Endothelial cell of umbilical vein (primary cell): ENCODE data around the gene ACTN1. TPM values are rescaled to one million over a fixed set of nuclear protein-coding genes. Genes with fewer than 3 reads are reported as not detected.

Experiments
- BruUV-seq: library from RNA; stranded (reverse); fragments of 400-500 nt; replicated peaks from 2 replicates; lab custom pipeline; 2021; lab: Mats Ljungman, UMichigan
- CTCF ChIA-PET: fragments of 300-600, 350-600 bp; sonication (Branson Sonifier 250); formaldehyde crosslinking; loops from one replicate; lab custom pipeline; 2021; ENCODE audit warnings: antibody characterized with exemption, inconsistent platforms; lab: Charles Lee
- POLR2A ChIA-PET: fragments of 300-600, 350-600 bp; sonication (Branson Sonifier 250); formaldehyde crosslinking; loops from one replicate; lab custom pipeline; 2021; ENCODE audit warnings: antibody characterized with exemption, inconsistent platforms; lab: Charles Lee
- DNase-seq: peaks from one replicate; pipeline ENCODE4 v3.0.0-alpha.2; 2011; ENCODE audit warnings: low read depth, low spot score
- FAIRE-seq: peaks from 2 replicates; lab custom pipeline; 2011; peaks lifted over from hg19 to GRCh38; lab: Jason Lieb, UNC
- H2AFZ ChIP-seq: 2 replicates; pipeline ENCODE4 v1.6.0; 2012; ENCODE audit warnings: low read depth, low read length, control low read depth, inconsistent platforms
- H3K27ac ChIP-seq: 2 replicates; pipeline ENCODE4 v1.5.1; 2011; ENCODE audit warnings: low read depth, mild to moderate bottlenecking, control low read depth, low read length, moderate library complexity; ENCODE audit not compliant: insufficient read depth
- H3K27me3 ChIP-seq, 2 experiments: 2 replicates each; pipeline versions ENCODE4 v1.6.0 to v1.6.1; 2011; ENCODE audit warnings: low read length in 2 of 2, mixed read lengths in 1 of 2; ENCODE audit not compliant: control insufficient read depth in 2 of 2, insufficient read depth in 2 of 2
- H3K36me3 ChIP-seq, 2 experiments: 2 replicates in 1 of 2; 3 replicates in 1 of 2; pipeline ENCODE4 v1.5.1; 2011; ENCODE audit warnings: low read length in 2 of 2, mild to moderate bottlenecking in 1 of 2, moderate library complexity in 1 of 2; ENCODE audit not compliant: control insufficient read depth in 2 of 2, insufficient read depth in 2 of 2; ENCODE audit errors: extremely low read depth in 1 of 2
- H3K4me1 ChIP-seq: 3 replicates; pipeline ENCODE4 v1.5.1; 2011; ENCODE audit warnings: mild to moderate bottlenecking, low read length; ENCODE audit not compliant: control insufficient read depth, insufficient read depth; ENCODE audit errors: extremely low read depth
- H3K4me2 ChIP-seq: 2 replicates; pipeline ENCODE4 v1.6.1; 2011; ENCODE audit warnings: low read length, control low read depth, mixed read lengths; ENCODE audit not compliant: insufficient read depth
- H3K4me3 ChIP-seq, 3 experiments: fragments of 200-600 bp in 1 of 3; sonication (generic), shearing (Covaris generic) in 1 of 3; replicated peaks in 1 of 3; 2 replicates each; pipeline ENCODE4 v1.5.1; 2011 to 2016; ENCODE audit warnings: control low read depth in 3 of 3, low read length in 3 of 3, mild to moderate bottlenecking in 2 of 3, inconsistent platforms in 1 of 3, low read depth in 1 of 3, moderate library complexity in 1 of 3; ENCODE audit not compliant: insufficient read depth in 1 of 3
- H3K79me2 ChIP-seq: 2 replicates; pipeline ENCODE4 v1.6.0; 2012; ENCODE audit warnings: low read length, inconsistent platforms; ENCODE audit not compliant: control insufficient read depth, insufficient read depth
- H3K9ac ChIP-seq: replicated peaks from 2 replicates; pipeline ENCODE3; 2011; ENCODE audit warnings: low read length, control low read depth; ENCODE audit not compliant: insufficient read depth; ENCODE audit errors: extremely low read depth
- H3K9me1 ChIP-seq: replicated peaks from 3 replicates; pipeline ENCODE4 v1.6.0; 2011; ENCODE audit warnings: mild to moderate bottlenecking, low read length; ENCODE audit not compliant: control insufficient read depth, insufficient read depth; ENCODE audit errors: extremely low read depth
- H3K9me3 ChIP-seq: replicated peaks from 2 replicates; pipeline ENCODE4 v1.5.1; 2012; ENCODE audit warnings: low read length, inconsistent platforms; ENCODE audit not compliant: control insufficient read depth, insufficient read depth
- H4K20me1 ChIP-seq: replicated peaks from 2 replicates; pipeline ENCODE3; 2011; ENCODE audit warnings: mild to moderate bottlenecking, low read length; ENCODE audit not compliant: control insufficient read depth, insufficient read depth; ENCODE audit errors: extremely low read depth
- CTCF ChIP-seq, 2 donors: IDR thresholded peaks; 1 replicate in 1 of 2; 2 replicates in 1 of 2; pipeline ENCODE4 v1.5.1; 2011; ENCODE audit warnings: low read length in 2 of 2, mild to moderate bottlenecking in 2 of 2, moderate library complexity in 2 of 2, control low read depth in 1 of 2, inconsistent platforms in 1 of 2, low read depth in 1 of 2; ENCODE audit not compliant: insufficient read depth in 1 of 2; ENCODE audit errors: extremely low read depth in 1 of 2
- EZH2 ChIP-seq: IDR thresholded peaks from 2 replicates; pipeline ENCODE4 v1.6.1; 2012; ENCODE audit warnings: borderline replicate concordance, low read depth, mild to moderate bottlenecking, moderate library complexity, low read length, inconsistent platforms; ENCODE audit not compliant: severe bottlenecking
- FOS ChIP-seq: IDR thresholded peaks from 2 replicates; pipeline ENCODE4 v1.6.1; 2011; ENCODE audit warnings: mild to moderate bottlenecking, low read length, moderate library complexity, borderline replicate concordance; ENCODE audit not compliant: insufficient read depth
- GATA2 ChIP-seq: IDR thresholded peaks from 2 replicates; pipeline ENCODE4 v1.7.0; 2011; ENCODE audit warnings: low read depth, mild to moderate bottlenecking, moderate library complexity, mixed read lengths, low read length; ENCODE audit not compliant: insufficient read length, insufficient read depth
- JUN ChIP-seq: IDR thresholded peaks from 2 replicates; pipeline ENCODE4 v1.6.1; 2011; ENCODE audit warnings: borderline replicate concordance, low read depth; ENCODE audit not compliant: insufficient read length, insufficient read depth
- MAX ChIP-seq: IDR thresholded peaks from 2 replicates; pipeline ENCODE4 v1.6.1; 2011; ENCODE audit not compliant: insufficient read depth, insufficient read length
- MYC ChIP-seq: IDR thresholded peaks from one replicate; pipeline ENCODE4 v1.6.1; 2011; ENCODE audit warnings: mild to moderate bottlenecking, low read depth, low read length
- POLR2A ChIP-seq: IDR thresholded peaks from 2 replicates; pipeline ENCODE4 v1.6.1; 2012; ENCODE audit warnings: low read depth, mild to moderate bottlenecking, control low read depth, low read length
- POLR2AphosphoS5 ChIP-seq: IDR thresholded peaks from 2 replicates; pipeline ENCODE4 v1.6.1; 2012; ENCODE audit warnings: low read depth, mild to moderate bottlenecking, control low read depth, low read length, moderate library complexity; ENCODE audit not compliant: insufficient read depth
- dilution Hi-C: fragments of 300-500 bp; cut with MboI; formaldehyde crosslinking; loops from one replicate; pipeline ENCODE4 v1.15.0; 2019; ENCODE audit warnings: low sequenced_read_pairs; ENCODE audit not compliant: extremely low pct_ligation_motif_present
- intact Hi-C: fragments of 100-400 bp; cut with micrococcal nuclease; formaldehyde crosslinking; loops from one replicate; pipeline ENCODE4 v1.10.0; 2022
- polyA plus RNA-seq, 4 experiments: library from polyadenylated mRNA; depleted of rRNA in 3 of 4; stranded (reverse) in 3 of 4; unstranded in 1 of 4; fragments of >200 nt; gene quantifications; 2 replicates each; pipeline versions ENCODE4 v1.2.1 to v1.2.3, GENCODE V29; 2011 to 2012; ENCODE audit warnings: missing spikeins in 1 of 4
- total RNA-seq: library from RNA; stranded (reverse); gene quantifications from 2 replicates; pipeline ENCODE4 v1.2.3, GENCODE V29; 2021

Gene ACTN1
- total and polyA plus RNA-seq, 2 donors (not counting 3 experiments of a cell fraction or from before 2014, with no cell fraction given) = 442 to 463 TPM

GRCh38 chr14:68926236-68926635 lies 52.9 kb downstream of the ACTN1 start:
- FAIRE-seq = no peak
- DNase-seq = no peak
- H3K27me3 ChIP-seq = no peaks in the 10 kb centered on the region
- ChIA-PET POLR2A (no interaction called here), CTCF (interaction anchor here (0.9 to 4.1 kb wide), 9 partner anchors 9 to 181 kb away, joined by 3 to 25 read pairs (median 6); no protein-coding TSS in a partner anchor)
- H2AFZ ChIP-seq = no peak overlapping the region
- no peaks in the 10 kb centered on the region for H3K9me1 ChIP-seq
- TF ChIP-seq CTCF (IDR thresholded peaks at IDR 0.05; ENCODE audit: extremely low read depth in 1 of 2, insufficient read depth in 1 of 2, low read depth in 1 of 2, low read length in 2 of 2) = peak; percentile 27 to 46
- TF ChIP-seq POLR2AphosphoS5 = peak; percentile 17
- TF ChIP-seq POLR2A = no peak
- no peak for TF ChIP-seq MAX
- no peak overlapping the region for H3K27ac ChIP-seq
- peaks cover 3 to 33% of the 10 kb centered on the region in 2 experiments for H3K36me3 ChIP-seq
- dilution Hi-C loops = no loop called here
- H3K4me1 ChIP-seq = no peaks in the 10 kb centered on the region
- BruUV-seq = no TSS peak
- intact Hi-C loops = loop anchor here (1.0 kb wide), 1 partner anchor 10 kb away; no protein-coding TSS in a partner anchor
- no peak overlapping the region for H3K4me2 ChIP-seq
- H3K79me2 ChIP-seq = peaks cover 95% of the 10 kb centered on the region
- no peak overlapping the region for H3K9ac ChIP-seq
- H3K4me3 ChIP-seq = no peak overlapping the region
- no peaks in the 10 kb centered on the region for H3K9me3 ChIP-seq
- H4K20me1 ChIP-seq = peaks cover 4% of the 10 kb centered on the region

- dilution Hi-C loops (no loop called here), intact Hi-C loops (no loop called here)
- ChIA-PET CTCF (interaction anchor here (1.2 to 4.1 kb wide), 5 partner anchors 10 to 182 kb away, joined by 4 to 25 read pairs (median 11); no protein-coding TSS in a partner anchor), POLR2A (no interaction called here)
- Histone ChIP-seq H3K27ac (no peak overlapping the region), H3K4me1 (no peaks in the 10 kb centered on the region), H3K4me3 (no peak overlapping the region), H3K79me2 (peaks cover 95% of the 10 kb centered on the region), H2AFZ (no peak overlapping the region), H3K9ac (no peak overlapping the region), H3K9me1 (no peaks in the 10 kb centered on the region), H3K9me3 (no peaks in the 10 kb centered on the region), H4K20me1 (peaks cover 3% of the 10 kb centered on the region), H3K4me2 (no peak overlapping the region), H3K27me3 (no peaks in the 10 kb centered on the region), H3K36me3 (peaks cover 8 to 41% of the 10 kb centered on the region in 2 experiments)
- TF ChIP-seq POLR2A (no peak), MAX (no peak), CTCF (IDR thresholded peaks at IDR 0.05; ENCODE audit: extremely low read depth in 1 of 2, insufficient read depth in 1 of 2, low read depth in 1 of 2, low read length in 2 of 2) (no peak), FOS (no peak), MYC (no peak), POLR2AphosphoS5 (no peak), JUN (no peak), EZH2 (no peak), GATA2 (no peak)
- FAIRE-seq (no peak), DNase-seq (no peak)
- BruUV-seq = no TSS peak
These were observed 53.7 kb downstream of the ACTN1 start for GRCh38 chr14:68925373-68925772.
